ENCODE results near the gene TNFRSF4. TPM values are rescaled to one million over a fixed set of nuclear protein-coding genes. Genes with fewer than 3 reads are reported as not detected.

TNFRSF4 gene
- total RNA-seq, 1 donor from 2014 or later: 0.31 TPM

- Mint-ChIP-seq H3K4me1 (ENCODE audit: unreplicated experiment) (peaks cover 10% of the 10 kb centered on the region), H3K27me3 (no peaks in the 10 kb centered on the region), H3K9me3 (no peaks in the 10 kb centered on the region), H3K4me3 (peak overlapping the region; percentile 78), H3K36me3 (no peaks in the 10 kb centered on the region), H3K27ac (peak overlapping the region; percentile 87)
- no peak for DNase-seq (ENCODE audit: extremely low spot score, unreplicated experiment)
- no peak for TF ChIP-seq CTCF (conservative IDR thresholded peaks at IDR 0.05)
Observed at GRCh38 chr1:1165900-1166421, 48.0 kb downstream of the TNFRSF4 start.

GRCh38 chr1:1165485-1165884 is 48.5 kb downstream of the TNFRSF4 start:
- no peak for TF ChIP-seq CTCF (conservative IDR thresholded peaks at IDR 0.05)
- H3K9me3 Mint-ChIP-seq: no peaks in the 10 kb centered on the region
- H3K36me3 Mint-ChIP-seq: no peaks in the 10 kb centered on the region
- peaks cover 10% of the 10 kb centered on the region for H3K4me1 Mint-ChIP-seq (ENCODE audit: unreplicated experiment)
- H3K27ac Mint-ChIP-seq: peak overlapping the region; percentile 87
- H3K27me3 Mint-ChIP-seq: no peaks in the 10 kb centered on the region
- DNase-seq (ENCODE audit: extremely low spot score, unreplicated experiment): no peak
- peak overlapping the region; percentile 78 for H3K4me3 Mint-ChIP-seq

GRCh38 chr1:1164701-1165451 is 49.1 kb downstream of the TNFRSF4 start:
- TF ChIP-seq CTCF (conservative IDR thresholded peaks at IDR 0.05): no peak
- peak overlapping the region; percentile 89 for H3K4me3 Mint-ChIP-seq
- DNase-seq (ENCODE audit: extremely low spot score, unreplicated experiment): no peak
- no peaks in the 10 kb centered on the region for H3K27me3 Mint-ChIP-seq
- no peaks in the 10 kb centered on the region for H3K9me3 Mint-ChIP-seq
- peaks cover 10% of the 10 kb centered on the region for H3K4me1 Mint-ChIP-seq (ENCODE audit: unreplicated experiment)
- no peaks in the 10 kb centered on the region for H3K36me3 Mint-ChIP-seq
- peak overlapping the region; percentile 75 for H3K27ac Mint-ChIP-seq

GRCh38 chr1:1164361-1164700 is 49.6 kb downstream of the TNFRSF4 start:
- TF ChIP-seq CTCF (conservative IDR thresholded peaks at IDR 0.05): no peak
- Mint-ChIP-seq H3K4me3 (peak overlapping the region; percentile 89), H3K4me1 (ENCODE audit: unreplicated experiment) (peaks cover 10% of the 10 kb centered on the region), H3K9me3 (no peaks in the 10 kb centered on the region), H3K27me3 (no peaks in the 10 kb centered on the region), H3K27ac (peak overlapping the region; percentile 75), H3K36me3 (no peaks in the 10 kb centered on the region)
- DNase-seq (ENCODE audit: extremely low spot score, unreplicated experiment): no peak

GRCh38 chr1:1163538-1164070 is 50.3 kb downstream of the TNFRSF4 start:
- Mint-ChIP-seq H3K9me3 (no peaks in the 10 kb centered on the region), H3K27ac (peak overlapping the region; percentile 75), H3K27me3 (no peaks in the 10 kb centered on the region), H3K36me3 (no peaks in the 10 kb centered on the region), H3K4me3 (peak overlapping the region; percentile 89), H3K4me1 (ENCODE audit: unreplicated experiment) (peaks cover 10% of the 10 kb centered on the region)
- no peak for TF ChIP-seq CTCF (conservative IDR thresholded peaks at IDR 0.05)
- no peak for DNase-seq (ENCODE audit: extremely low spot score, unreplicated experiment)
